Measurements from ENCODE around the gene SDHAF1. TPM values are rescaled to one million over a fixed set of nuclear protein-coding genes. Genes with fewer than 3 reads are reported as not detected.

SDHAF1 gene
- total RNA-seq, 1 experiment from 2014 or later: 16.0 TPM

DNA sequence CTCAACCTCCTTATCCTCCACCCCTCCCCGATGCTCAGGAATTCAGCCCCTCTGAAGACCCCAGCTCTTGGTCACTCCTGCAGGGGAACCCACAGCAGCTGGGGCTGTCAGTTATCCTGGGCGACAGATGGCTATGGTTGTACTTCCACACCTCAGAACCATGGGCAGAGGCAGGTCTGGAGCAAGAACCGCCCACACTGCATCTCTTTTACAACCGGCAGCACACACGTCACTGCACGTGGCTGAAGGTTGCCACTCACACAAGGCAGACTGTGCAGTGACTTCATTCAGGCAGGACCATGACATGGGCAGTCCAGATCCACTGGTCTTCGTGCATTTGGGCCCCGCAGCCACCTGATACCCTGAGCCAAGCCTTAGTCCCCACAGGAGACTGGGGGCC is 21.5 kb upstream of the SDHAF1 start:
- H3K4ac ChIP-seq (ENCODE audit: low read depth, low read length): no peak overlapping the region
- DNase-seq: no peak
- H3K79me2 ChIP-seq (ENCODE audit: insufficient read depth, low read length): no peaks in the 10 kb centered on the region
- no peaks in the 10 kb centered on the region for H4K20me1 ChIP-seq (ENCODE audit: control insufficient read depth, insufficient read depth, insufficient read length)
- no peak overlapping the region for H4K8ac ChIP-seq (replicated peaks; ENCODE audit: insufficient read length, low read depth, low read length)
- no peak overlapping the region for H2AK5ac ChIP-seq (ENCODE audit: insufficient read length, low read length)
- no peaks in the 10 kb centered on the region for H3K4me1 ChIP-seq (ENCODE audit: insufficient read depth, low read length)
- no peak overlapping the region for H4K5ac ChIP-seq (ENCODE audit: insufficient read length, low read depth, low read length)
- TF ChIP-seq, protein P1, sequence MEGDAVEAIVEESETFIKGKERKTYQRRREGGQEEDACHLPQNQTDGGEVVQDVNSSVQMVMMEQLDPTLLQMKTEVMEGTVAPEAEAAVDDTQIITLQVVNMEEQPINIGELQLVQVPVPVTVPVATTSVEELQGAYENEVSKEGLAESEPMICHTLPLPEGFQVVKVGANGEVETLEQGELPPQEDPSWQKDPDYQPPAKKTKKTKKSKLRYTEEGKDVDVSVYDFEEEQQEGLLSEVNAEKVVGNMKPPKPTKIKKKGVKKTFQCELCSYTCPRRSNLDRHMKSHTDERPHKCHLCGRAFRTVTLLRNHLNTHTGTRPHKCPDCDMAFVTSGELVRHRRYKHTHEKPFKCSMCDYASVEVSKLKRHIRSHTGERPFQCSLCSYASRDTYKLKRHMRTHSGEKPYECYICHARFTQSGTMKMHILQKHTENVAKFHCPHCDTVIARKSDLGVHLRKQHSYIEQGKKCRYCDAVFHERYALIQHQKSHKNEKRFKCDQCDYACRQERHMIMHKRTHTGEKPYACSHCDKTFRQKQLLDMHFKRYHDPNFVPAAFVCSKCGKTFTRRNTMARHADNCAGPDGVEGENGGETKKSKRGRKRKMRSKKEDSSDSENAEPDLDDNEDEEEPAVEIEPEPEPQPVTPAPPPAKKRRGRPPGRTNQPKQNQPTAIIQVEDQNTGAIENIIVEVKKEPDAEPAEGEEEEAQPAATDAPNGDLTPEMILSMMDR (conservative IDR thresholded peaks at IDR 0.05): no peak
- H3K9me3 ChIP-seq (ENCODE audit: control insufficient read depth, low read depth, low read length): no peaks in the 10 kb centered on the region
- H3K4me1 Mint-ChIP-seq: peaks cover 9 to 11% of the 10 kb centered on the region in 2 experiments
- no peak overlapping the region for H3K4me2 ChIP-seq (ENCODE audit: insufficient read depth, insufficient read length, low read length)
- WGBS (ENCODE audit: extremely low coverage, insufficient read length, low lambda C conversion rate): no CpG with 5 or more reads among the region's 8 CpGs
- H2BK120ac ChIP-seq (ENCODE audit: low read depth, low read length, poor library complexity, severe bottlenecking): no peak overlapping the region
- H3K23ac ChIP-seq (ENCODE audit: insufficient read length, low read depth, low read length): no peak overlapping the region
- no peak overlapping the region for H2BK12ac ChIP-seq (ENCODE audit: insufficient read length, low read depth, low read length)
- H2BK15ac ChIP-seq (ENCODE audit: low read depth, low read length): no peak overlapping the region
- H2BK20ac ChIP-seq (ENCODE audit: low read depth, low read length, poor library complexity, severe bottlenecking): no peak overlapping the region
- no peak overlapping the region for H3K9ac ChIP-seq (ENCODE audit: extremely low read depth, insufficient read length, low read length)
- H3K23me2 ChIP-seq (ENCODE audit: insufficient read length, low read depth, low read length, poor library complexity, severe bottlenecking): no peaks in the 10 kb centered on the region
- no peaks in the 10 kb centered on the region for H3K27me3 ChIP-seq (ENCODE audit: insufficient read depth, low read length)
- no peak overlapping the region for H3K14ac ChIP-seq (ENCODE audit: insufficient read depth, low read length)
- H3K18ac ChIP-seq (ENCODE audit: insufficient read length, low read depth, low read length): no peak overlapping the region
- H2BK5ac ChIP-seq (ENCODE audit: insufficient read length, low read length): no peak overlapping the region
- no peak overlapping the region for H3T11ph ChIP-seq (ENCODE audit: low read length)
- peaks cover 19% of the 10 kb centered on the region for H3K27me3 Mint-ChIP-seq (ENCODE audit: low read depth)
- no peaks in the 10 kb centered on the region; a peak in 2 of 5 replicates for H3K9me3 Mint-ChIP-seq
- no peak overlapping the region for H3K27ac ChIP-seq (ENCODE audit: insufficient read length, low read depth, low read length)
- no peak overlapping the region for H4K91ac ChIP-seq (ENCODE audit: insufficient read length, low read depth, low read length)
- no peaks in the 10 kb centered on the region for H3K79me1 ChIP-seq (ENCODE audit: insufficient read depth, low read depth, low read length, poor library complexity, severe bottlenecking)
- H3K56ac ChIP-seq (ENCODE audit: insufficient read length, low read depth, low read length): no peak overlapping the region
- no peak overlapping the region for H3K27ac Mint-ChIP-seq
- no peak overlapping the region for H2AFZ ChIP-seq (ENCODE audit: low read length)
- no peaks in the 10 kb centered on the region for H3K36me3 Mint-ChIP-seq (ENCODE audit: insufficient read depth in 1 of 3, low read depth in 3 of 3)
- no peak overlapping the region for H3K4me3 Mint-ChIP-seq

Measured in H9 (cell line).